HG02970 (cell line): Measurements from ENCODE around the gene ZDHHC11B.

Experiments
- ATAC-seq: cut with Tn5 transposase; IDR thresholded peaks from one replicate; pipeline ENCODE4 v1.9.1; 2021; ENCODE audit warnings: mild to moderate bottlenecking, moderate library complexity, moderate number of reproducible peaks; ENCODE audit not compliant: unreplicated experiment, low FRiP score

The ZDHHC11B gene

GRCh38 chr5:664994-665360 lies 119.6 kb downstream of the ZDHHC11B start:
- no peak for ATAC-seq

DNA sequence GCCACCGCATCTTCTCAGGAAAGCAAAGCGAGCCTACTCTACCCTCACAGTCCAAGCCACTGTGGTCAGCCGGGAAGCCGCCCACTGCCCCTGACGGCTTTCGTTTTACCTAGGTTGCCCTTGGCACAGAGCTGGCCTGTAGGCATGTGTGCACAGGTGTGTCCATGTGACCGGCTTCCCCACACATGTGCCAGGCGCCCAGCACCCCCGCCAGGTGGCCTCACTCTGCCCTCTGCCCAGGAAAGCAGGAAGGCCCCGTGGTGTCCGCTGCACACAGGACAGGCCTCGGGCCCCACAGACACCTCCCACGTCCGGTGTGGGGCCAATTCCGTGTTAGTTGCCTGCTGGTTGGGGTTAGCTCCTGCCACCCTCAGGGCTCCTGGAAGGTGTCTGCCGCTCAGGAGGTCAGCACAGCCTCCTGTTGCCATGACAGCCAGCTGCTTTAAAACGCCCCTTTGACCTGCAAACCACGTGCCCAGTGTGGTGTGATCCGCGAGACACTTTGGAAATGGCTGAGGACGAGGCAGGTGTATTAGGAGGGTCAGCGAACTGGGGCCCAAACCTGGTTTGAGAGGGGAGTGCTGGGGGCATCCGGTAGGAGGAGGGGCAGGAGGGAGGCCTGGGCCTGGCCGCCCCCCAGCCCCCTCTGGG lies 120.1 kb downstream of the ZDHHC11B start:
- ATAC-seq = no peak

DNA sequence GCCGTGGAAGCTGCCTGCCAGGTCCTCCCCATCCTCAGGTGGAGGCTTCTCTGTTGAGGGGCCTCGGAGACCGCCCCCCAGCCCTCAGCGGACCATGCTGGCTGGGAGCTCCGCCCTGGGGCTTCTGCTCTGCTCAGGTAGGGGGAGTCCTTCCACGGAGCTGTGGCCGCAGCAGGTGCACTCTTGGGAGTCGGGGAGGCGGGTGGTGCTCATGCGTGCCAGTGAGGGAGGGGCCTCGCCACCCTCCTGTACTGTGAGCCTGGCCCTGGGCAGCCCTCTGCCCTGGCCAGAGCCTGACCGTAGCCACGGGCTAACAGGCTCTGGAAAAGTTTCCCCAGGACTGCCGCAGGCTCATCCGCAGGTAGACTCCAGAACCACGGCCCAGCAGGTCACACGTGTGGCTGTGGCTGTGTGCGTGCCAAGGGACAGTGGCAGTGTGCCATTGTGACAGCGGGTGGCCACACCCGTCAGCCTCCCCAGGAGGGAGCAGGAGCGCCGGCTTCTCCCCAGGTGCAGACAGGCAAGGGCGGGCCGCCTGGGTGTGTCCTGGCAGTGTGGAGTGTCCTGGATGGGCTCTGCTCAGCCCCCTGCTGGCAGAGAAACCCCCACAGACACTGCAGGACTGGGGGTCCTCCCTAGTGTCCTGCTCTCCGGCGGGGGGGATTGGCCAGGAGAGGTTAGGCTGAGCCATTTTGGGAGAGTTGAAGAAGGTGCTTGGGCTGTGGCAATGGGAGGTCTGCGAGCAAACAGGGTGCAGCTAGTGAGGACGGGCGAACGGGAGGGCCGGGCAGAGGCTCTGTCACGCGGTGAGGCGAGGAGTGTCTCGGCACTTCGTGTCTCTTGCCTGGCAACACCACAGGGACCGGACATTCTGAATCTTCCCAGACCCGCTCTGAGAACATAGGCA lies 120.8 kb downstream of the ZDHHC11B start:
- no peak for ATAC-seq

GRCh38 chr5:662751-663435 lies 121.6 kb downstream of the ZDHHC11B start:
- no peak for ATAC-seq

- no peak for ATAC-seq
Observed at GRCh38 chr5:661891-662750, 122.4 kb downstream of the ZDHHC11B start.

- ATAC-seq = no peak
Observed at GRCh38 chr5:660491-661030, 124.0 kb downstream of the ZDHHC11B start.
